Measurements from ENCODE around the gene PFN3.
A peak's percentile ranks its signal among the peaks of the same experiment; 100 is the strongest.
"Not testable (repeated sequence)": the region's sequence is repeated elsewhere in the genome, so short reads cannot be mapped to it uniquely, and the experiment has no call there.

The PFN3 gene

DNA sequence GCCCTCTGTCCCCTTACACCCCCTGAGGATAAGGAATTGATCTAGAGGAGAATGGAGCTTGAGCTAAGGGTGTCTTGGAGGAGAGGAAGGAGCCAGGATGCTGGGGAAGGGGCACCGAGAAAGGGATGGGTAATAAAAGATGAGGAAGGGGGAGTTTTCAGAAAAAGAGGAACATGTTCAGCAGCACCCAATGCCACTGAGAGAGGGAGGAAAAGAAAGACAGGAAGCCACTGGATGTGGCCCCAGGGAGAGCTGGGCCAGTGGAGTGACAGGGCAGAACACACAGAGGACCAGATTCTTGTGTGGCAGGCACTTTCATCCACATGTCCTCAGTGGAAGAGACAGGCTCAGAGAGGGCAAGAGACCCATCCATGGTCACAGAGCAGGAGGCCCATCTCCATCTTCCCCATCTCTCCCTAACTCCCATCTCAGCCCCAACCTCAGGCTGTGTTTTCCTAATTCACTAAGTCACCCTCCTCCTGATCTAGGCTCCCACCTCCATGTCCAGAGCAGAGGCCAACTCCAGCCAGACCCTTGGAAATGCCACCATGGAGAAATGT lies 7.2 kb downstream of the PFN3 start:
- DNase-seq (ENCODE audit: low spot score) = no peak

DNA sequence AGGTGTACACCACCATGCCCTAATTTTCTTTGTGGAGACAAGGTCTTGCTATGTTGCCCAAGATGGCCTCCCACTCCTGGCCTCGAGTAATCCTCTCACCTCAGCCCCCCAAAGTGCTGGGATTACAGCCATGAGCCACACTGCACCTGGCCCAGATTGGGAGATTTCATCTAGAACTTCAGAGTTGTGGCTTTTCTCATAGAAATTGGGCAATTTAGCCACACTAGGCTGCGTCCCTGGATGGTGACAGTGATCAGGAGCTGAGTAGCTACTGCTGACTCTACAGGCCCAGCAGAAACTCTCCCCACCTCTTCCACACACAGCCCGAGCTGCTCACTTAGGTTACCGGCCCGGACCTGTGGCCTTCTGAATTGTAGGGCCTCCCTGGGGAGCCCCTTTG lies 7.7 kb downstream of the PFN3 start:
- no peak for DNase-seq (ENCODE audit: low spot score)

DNA sequence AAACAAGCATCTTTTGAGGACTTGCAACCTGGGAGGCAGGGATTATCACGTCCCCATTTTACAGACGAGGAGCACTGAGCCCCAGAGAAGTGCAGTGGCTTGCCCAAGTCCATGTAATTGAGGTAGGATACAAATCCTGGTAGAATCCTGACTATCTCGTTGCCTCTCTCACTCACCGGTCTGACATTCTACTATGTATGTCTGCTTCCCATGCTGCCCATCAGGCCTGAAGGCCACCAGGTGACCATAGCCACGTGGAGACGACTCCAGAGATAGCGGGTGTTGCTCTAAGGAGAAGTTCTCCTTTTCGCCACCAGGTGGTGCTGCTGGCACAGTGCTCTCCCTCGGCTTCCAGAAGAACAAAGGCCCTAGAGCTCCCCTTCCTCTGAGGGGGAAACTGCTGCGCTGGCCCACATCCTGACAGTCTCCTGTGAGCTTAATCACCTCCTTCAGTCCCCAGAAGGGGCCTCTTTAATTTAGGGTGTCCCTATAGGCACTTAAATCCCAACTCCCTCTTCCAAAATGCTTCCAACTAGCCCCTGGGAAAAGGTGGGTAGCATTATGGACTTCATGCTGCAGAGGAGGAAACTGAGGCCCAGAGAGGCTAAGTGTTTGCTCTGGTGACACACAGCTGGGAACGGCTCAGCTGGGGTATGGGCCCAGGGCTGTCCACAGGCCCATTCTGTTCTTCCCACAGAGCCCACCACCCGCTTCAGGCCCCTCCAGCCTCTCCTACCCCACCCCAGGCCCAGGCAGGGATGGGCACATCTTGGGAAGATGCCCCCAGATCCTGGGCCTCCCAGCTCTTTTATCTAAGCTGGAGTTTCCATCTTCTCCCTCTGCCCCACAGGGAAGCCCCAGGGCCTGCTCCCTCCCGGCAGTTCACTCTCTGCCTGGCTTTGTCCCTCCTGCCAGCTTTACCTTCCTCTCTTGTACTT lies 9.8 kb downstream of the PFN3 start:
- peak; percentile 93 for DNase-seq (ENCODE audit: low spot score)

- DNase-seq (ENCODE audit: low spot score) = peak; percentile 74
These were observed 11.0 kb downstream of the PFN3 start for GRCh38 chr5:177389241-177390169.

DNA sequence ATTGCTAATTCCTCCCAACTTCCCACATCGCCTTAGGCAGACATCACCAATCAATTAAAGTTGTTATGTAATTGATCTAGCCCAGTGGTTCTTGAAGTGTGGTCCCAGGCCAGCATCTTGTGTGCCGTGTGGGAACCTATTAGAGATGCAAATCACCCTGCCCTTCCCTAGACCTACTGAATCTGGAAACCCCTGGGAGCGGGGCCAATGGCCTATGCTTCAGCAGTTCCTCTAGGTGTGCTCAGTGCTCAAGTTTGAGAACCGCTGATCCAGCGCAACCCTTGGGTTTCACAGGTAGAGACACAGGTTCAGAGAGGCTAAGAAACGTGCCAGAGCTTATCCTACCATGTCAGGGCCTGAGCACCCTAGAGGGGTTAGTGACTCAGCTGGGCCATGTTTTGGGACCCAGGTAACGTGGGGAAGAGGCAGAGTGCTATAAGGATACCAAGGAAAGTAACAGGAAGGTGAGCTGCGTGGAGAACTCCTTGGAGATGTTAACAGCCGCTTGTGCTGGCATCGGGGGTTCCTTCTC lies 11.9 kb downstream of the PFN3 start:
- DNase-seq (ENCODE audit: low spot score) = no peak

DNA sequence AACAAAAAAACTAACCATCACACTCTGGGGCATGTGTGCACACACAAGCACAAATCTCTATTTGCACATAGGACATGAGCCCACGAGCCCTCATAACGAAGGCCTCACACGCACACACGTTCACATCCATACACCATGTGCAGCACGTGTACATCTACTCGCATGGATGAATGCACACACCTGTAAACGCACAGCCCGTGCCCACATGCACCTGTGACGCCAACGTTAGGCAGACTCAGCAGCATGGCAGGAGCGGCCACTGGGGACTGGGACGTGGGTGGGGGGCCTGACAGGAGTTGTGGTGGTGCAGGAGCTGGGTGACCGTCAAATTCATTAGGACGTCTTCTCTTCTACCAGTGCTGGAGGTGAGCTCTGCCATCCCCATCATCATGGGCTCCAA lies 13.1 kb downstream of the PFN3 start:
- no peak for DNase-seq (ENCODE audit: low spot score)

DNA sequence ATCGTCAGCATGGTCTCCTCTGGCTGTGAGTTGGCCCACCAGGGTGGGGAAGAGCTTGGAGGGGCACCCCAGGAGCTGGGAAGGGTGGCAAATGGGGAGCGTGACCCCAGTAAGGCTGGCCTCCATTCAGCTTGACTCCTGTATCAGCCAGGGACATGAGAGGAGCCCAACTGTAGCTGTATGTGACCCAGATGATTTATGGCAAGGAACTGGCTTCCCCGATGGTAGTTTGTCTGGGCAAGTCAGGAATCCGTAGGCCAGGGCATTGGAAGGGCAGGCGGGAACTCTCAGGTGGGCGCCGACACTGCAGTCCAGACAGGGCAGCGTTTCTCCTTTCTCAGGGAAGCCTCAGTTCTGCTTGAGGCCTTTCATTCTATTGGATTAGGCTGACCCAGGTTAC lies 13.9 kb downstream of the PFN3 start:
- DNase-seq (ENCODE audit: low spot score) = no peak

- no peak for DNase-seq (ENCODE audit: low spot score)
These were observed 14.7 kb downstream of the PFN3 start for GRCh38 chr5:177385720-177386119.

DNA sequence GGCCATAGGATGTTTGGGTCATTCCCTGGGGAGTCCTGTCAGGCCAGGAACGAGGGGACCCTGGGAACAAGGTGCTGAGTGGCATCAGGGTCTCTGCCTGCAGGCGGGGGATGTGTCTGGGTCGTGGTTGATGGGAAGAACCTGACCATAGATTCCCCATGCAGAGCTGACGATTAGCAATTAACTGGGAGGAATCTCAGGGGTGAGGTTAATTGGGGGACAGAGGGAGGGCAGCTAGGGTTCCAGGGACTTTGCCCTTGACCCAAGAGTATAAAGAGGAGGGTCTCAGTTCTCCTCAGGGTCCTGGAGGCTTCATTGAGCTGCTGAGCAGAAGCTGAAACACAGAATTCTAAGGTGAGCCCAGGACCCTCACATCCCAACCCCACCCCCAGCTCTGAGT lies 16.3 kb downstream of the PFN3 start, which contains the start of gene SLC34A1:
TSS of gene SLC34A1 (plus strand) at position 301 of the 400 bp plus-strand sequence. CDS start 1,308 bp downstream, outside the sequence.
- no peak for DNase-seq (ENCODE audit: low spot score)

DNA sequence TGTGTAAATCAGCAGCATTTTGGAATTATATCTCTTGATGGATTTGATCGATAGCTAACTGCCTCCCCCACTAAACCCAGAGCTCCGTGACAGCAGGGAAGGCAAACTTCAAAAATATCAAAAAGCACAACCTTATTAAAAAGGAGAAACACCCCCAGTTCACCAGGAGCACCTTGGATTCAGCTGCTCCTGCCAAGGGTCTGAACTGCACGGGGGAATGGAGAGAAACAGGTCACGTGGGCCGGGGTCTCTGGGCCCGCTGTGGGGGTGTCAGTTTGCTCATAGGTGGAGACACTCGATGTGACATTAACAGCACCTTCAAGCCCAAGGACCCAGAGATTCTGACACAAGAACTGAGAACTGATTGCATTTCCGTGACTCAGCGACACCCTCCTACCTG lies 17.3 kb downstream of the PFN3 start:
- DNase-seq (ENCODE audit: low spot score) = no peak

- DNase-seq (ENCODE audit: low spot score) = no peak
These were observed 17.9 kb downstream of the PFN3 start for GRCh38 chr5:177382423-177383029.

- DNase-seq (ENCODE audit: low spot score) = no peak
These were observed 19.7 kb downstream of the PFN3 start for GRCh38 chr5:177380805-177381126.

GRCh38 chr5:177378884-177379883 lies 21.3 kb downstream of the PFN3 start:
- peak; percentile 59 for DNase-seq (ENCODE audit: low spot score)

DNA sequence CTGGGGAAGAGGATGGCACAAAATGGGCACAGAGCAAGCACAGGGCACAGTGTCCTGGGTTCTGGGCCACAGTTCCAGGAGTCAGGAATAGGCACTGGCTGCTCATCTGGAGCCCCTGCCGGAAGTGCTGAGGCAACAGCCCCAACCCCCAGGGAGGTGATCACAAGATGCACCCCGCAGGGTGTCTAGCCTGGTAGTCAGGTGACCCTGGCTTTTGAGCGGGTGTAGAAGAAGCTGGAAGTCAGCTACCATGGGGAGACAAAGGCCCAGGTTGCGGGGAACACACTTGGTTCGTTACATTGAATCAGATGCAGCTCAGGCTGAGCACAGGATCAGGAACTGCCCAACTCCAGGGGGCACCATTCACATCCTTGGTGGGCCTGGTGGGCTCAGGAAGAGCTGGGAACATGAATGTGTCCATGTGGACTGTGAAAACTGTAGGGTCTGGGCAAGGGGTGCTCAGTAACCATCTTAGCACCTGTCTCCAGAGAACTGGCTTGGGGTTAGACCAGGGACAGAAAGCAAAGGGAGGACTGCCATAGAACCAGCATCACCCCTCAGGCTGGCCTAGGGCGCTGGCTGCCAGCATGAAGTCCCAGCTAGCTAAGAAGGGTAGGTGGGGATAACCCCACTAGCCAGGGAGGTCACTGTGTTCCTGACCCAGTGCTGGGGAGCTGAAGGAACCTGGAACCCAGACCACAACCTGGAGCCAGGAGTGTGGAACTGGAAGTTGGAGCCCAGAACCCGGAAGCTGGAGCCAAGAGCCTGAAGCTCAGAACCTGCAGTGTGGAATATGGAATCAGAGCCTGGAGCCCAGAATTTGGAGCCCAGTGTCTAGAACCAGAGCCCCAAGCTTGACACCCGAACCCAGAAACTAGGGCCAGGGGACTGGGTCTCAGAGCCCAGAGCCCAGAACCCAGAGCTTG lies 22.3 kb downstream of the PFN3 start:
- DNase-seq (ENCODE audit: low spot score) = no peak

- DNase-seq (ENCODE audit: low spot score) = no peak
These were observed 24.4 kb downstream of the PFN3 start for GRCh38 chr5:177376107-177376506.

GRCh38 chr5:177375516-177375915 lies 24.9 kb downstream of the PFN3 start:
- not testable (repeated sequence) for DNase-seq (ENCODE audit: low spot score)

DNA sequence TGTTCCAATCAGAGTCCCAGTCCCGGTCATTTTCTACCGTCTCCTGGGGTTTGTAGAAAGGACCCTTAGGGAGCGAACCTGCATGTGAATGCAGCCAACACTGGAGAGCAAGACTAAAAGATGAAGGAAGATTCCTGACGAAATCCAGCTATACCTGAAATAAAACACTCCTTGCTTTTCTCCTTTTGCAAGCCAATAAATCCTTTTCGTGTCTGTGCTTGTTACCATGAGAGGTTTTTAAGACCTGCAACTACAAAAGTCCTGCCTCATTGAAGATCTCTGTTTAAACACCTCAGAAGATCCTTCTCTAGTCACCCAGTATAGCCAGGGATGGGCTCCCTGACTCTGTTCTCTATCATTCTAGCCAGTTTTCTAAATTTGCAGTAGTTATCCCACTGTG lies 26.2 kb downstream of the PFN3 start:
- DNase-seq (ENCODE audit: low spot score) = no peak

DNA sequence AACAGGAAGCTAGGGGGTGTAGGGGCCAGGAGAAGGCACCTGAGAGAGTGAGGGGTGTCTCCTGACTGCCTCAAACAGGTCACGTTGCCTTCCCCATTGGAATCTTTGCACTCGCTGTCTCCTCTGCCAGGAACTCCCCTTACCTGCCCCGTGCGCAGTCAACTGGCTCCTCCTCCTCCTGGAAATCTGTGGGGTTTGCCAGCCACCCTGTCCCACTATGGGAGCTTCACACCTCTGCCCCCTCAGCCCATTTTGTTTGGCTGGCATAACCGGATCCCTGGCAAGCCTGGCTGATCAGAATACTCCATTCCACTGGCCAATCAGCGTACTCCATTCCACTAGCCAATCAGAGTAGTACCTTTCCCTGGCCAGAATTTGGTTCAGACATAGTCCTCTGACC lies 26.7 kb downstream of the PFN3 start:
- no peak for DNase-seq (ENCODE audit: low spot score)

GRCh38 chr5:177372910-177373309 lies 27.6 kb downstream of the PFN3 start:
- no peak for DNase-seq (ENCODE audit: low spot score)
